ENCODE results near the gene ZNF428.
A peak's percentile ranks its signal among the peaks of the same experiment; 100 is the strongest.
"Not testable (repeated sequence)": the region's sequence is repeated elsewhere in the genome, so short reads cannot be mapped to it uniquely, and the experiment has no call there.

The ZNF428 gene

GRCh38 chr19:43605875-43606568 lies 13.4 kb downstream of the ZNF428 start:
- peaks cover 7% of the 10 kb centered on the region for H3K36me3 ChIP-seq (ENCODE audit: control insufficient read depth, insufficient read depth, low read length)
- DNase-seq (ENCODE audit: extremely low read depth, insufficient read length): no peak
- H3K27me3 ChIP-seq (replicated peaks; ENCODE audit: control insufficient read depth, insufficient read depth, low read length): no peaks in the 10 kb centered on the region
- TF ChIP-seq CTCF (IDR thresholded peaks at IDR 0.05; ENCODE audit: insufficient read depth, low read length, poor library complexity, severe bottlenecking): no peak
- no peak overlapping the region for H3K4me3 ChIP-seq (replicated peaks; ENCODE audit: low read depth, low read length)

- H3K4me3 ChIP-seq (replicated peaks; ENCODE audit: low read depth, low read length); DNase-seq (ENCODE audit: extremely low read depth, insufficient read length); H3K27me3 ChIP-seq (replicated peaks; ENCODE audit: control insufficient read depth, insufficient read depth, low read length): not testable (repeated sequence)
- peaks cover 15% of the 10 kb centered on the region for H3K36me3 ChIP-seq (ENCODE audit: control insufficient read depth, insufficient read depth, low read length)
These were observed 19.1 kb downstream of the ZNF428 start for GRCh38 chr19:43600326-43600725.

- no peak overlapping the region for H3K4me3 ChIP-seq (replicated peaks; ENCODE audit: low read depth, low read length)
- H3K27me3 ChIP-seq (replicated peaks; ENCODE audit: control insufficient read depth, insufficient read depth, low read length): no peaks in the 10 kb centered on the region
- TF ChIP-seq CTCF (IDR thresholded peaks at IDR 0.05; ENCODE audit: insufficient read depth, low read length, poor library complexity, severe bottlenecking): no peak
- H3K36me3 ChIP-seq (ENCODE audit: control insufficient read depth, insufficient read depth, low read length): peaks cover 15% of the 10 kb centered on the region
- no peak for DNase-seq (ENCODE audit: extremely low read depth, insufficient read length)
These were observed 19.7 kb downstream of the ZNF428 start for GRCh38 chr19:43599635-43600295.

GRCh38 chr19:43598445-43599240 lies 20.8 kb downstream of the ZNF428 start:
- no peak overlapping the region for H3K4me3 ChIP-seq (replicated peaks; ENCODE audit: low read depth, low read length)
- H3K36me3 ChIP-seq (ENCODE audit: control insufficient read depth, insufficient read depth, low read length): peaks cover 16% of the 10 kb centered on the region
- H3K27me3 ChIP-seq (replicated peaks; ENCODE audit: control insufficient read depth, insufficient read depth, low read length): no peaks in the 10 kb centered on the region
- DNase-seq (ENCODE audit: extremely low read depth, insufficient read length): no peak
- no peak for TF ChIP-seq CTCF (IDR thresholded peaks at IDR 0.05; ENCODE audit: insufficient read depth, low read length, poor library complexity, severe bottlenecking)

- peak overlapping the region; percentile 93 for H3K4me3 ChIP-seq (replicated peaks; ENCODE audit: low read depth, low read length)
- peaks cover 16% of the 10 kb centered on the region for H3K36me3 ChIP-seq (ENCODE audit: control insufficient read depth, insufficient read depth, low read length)
- DNase-seq (ENCODE audit: extremely low read depth, insufficient read length): no peak
These were observed 21.6 kb downstream of the ZNF428 start for GRCh38 chr19:43597876-43598275.

More at GRCh38 chr19:43597876-43598275, 21.6 kb downstream of the ZNF428 start:
- TF ChIP-seq CTCF (IDR thresholded peaks at IDR 0.05; ENCODE audit: insufficient read depth, low read length, poor library complexity, severe bottlenecking): no peak
- H3K27me3 ChIP-seq (replicated peaks; ENCODE audit: control insufficient read depth, insufficient read depth, low read length): no peaks in the 10 kb centered on the region
